ENCODE data around the gene SDK1. TPM values are rescaled to one million over a fixed set of nuclear protein-coding genes. Genes with fewer than 3 reads are reported as not detected.
"Not testable (repeated sequence)": the region's sequence is repeated elsewhere in the genome, so short reads cannot be mapped to it uniquely, and the experiment has no call there.

The SDK1 gene
- total and polyA plus RNA-seq, 11 donors = 2.2 to 5.8 (median 3.4) TPM

- ATAC-seq (no peak), DNase-seq (no peak)
- Histone ChIP-seq H3K4me3 (no peak overlapping the region), H3K27me3 (no peaks in the 10 kb centered on the region), H3K36me3 (no peaks in the 10 kb centered on the region), H3K4me1 (no peaks in the 10 kb centered on the region), H3K27ac (no peak overlapping the region), H3K9me3 (no peaks in the 10 kb centered on the region)
- 85 to 93% (median 90%) methylated on average over 21 to 32 of the region's 32 CpGs for WGBS, 4 donors
- intact Hi-C loops (cut with DNase I) = no loop called here
- TF ChIP-seq CTCF (IDR thresholded peaks at IDR 0.05) (no peak), POLR2A (IDR thresholded peaks at IDR 0.05) (no peak)
Measured at GRCh38 chr7:4214291-4215155, 913.5 kb downstream of the SDK1 start.

- peak in 1 of 4 donors; percentile 49 for ATAC-seq
- H3K9me3 ChIP-seq = no peaks in the 10 kb centered on the region
- no peaks in the 10 kb centered on the region for H3K4me1 ChIP-seq
- no peak for DNase-seq
- intact Hi-C loops (cut with DNase I) = no loop called here
- 92 to 96% (median 93%) methylated on average over 15 to 19 of the region's 19 CpGs for WGBS, 4 donors
- TF ChIP-seq POLR2A (IDR thresholded peaks at IDR 0.05) (no peak), CTCF (IDR thresholded peaks at IDR 0.05) (no peak)
- no peaks in the 10 kb centered on the region for H3K36me3 ChIP-seq
- H3K4me3 ChIP-seq = no peak overlapping the region
- H3K27ac ChIP-seq = no peak overlapping the region
- H3K27me3 ChIP-seq = no peaks in the 10 kb centered on the region
Measured at GRCh38 chr7:4215176-4215720, 914.2 kb downstream of the SDK1 start.

- no peaks in the 10 kb centered on the region for H3K36me3 ChIP-seq
- DNase-seq (no peak), ATAC-seq (no peak)
- H3K4me1 ChIP-seq = no peaks in the 10 kb centered on the region
- H3K27me3 ChIP-seq = no peaks in the 10 kb centered on the region
- H3K27ac ChIP-seq = no peak overlapping the region
- WGBS, 4 donors = 56 to 65% (median 61%) methylated on average over 16 of the region's 16 CpGs
- TF ChIP-seq POLR2A (IDR thresholded peaks at IDR 0.05) (no peak), CTCF (IDR thresholded peaks at IDR 0.05) (no peak)
- intact Hi-C loops (cut with DNase I) = no loop called here
- H3K4me3 ChIP-seq = no peak overlapping the region
- no peaks in the 10 kb centered on the region for H3K9me3 ChIP-seq
Measured at GRCh38 chr7:4216016-4216415, 915.0 kb downstream of the SDK1 start.

GRCh38 chr7:4217126-4217660 lies 916.1 kb downstream of the SDK1 start:
- 87 to 96% (median 92%) methylated on average over 10 to 29 of the region's 29 CpGs for WGBS, 4 donors
- intact Hi-C loops (cut with DNase I); DNase-seq; H3K36me3 ChIP-seq; ATAC-seq; H3K27ac ChIP-seq; H3K9me3 ChIP-seq; H3K27me3 ChIP-seq; H3K4me3 ChIP-seq; H3K4me1 ChIP-seq: not testable (repeated sequence)
